Neural cell (in vitro differentiated cells): ENCODE results near the gene CD27.

Experiments used
- EP300 ChIP-seq: fragments of 450-650 bp; conservative IDR thresholded peaks from 2 replicates; pipeline ENCODE4 v1.6.1; 2014; ENCODE audit warnings: antibody characterized with exemption, mild to moderate bottlenecking, moderate library complexity; ENCODE audit not compliant: poor library complexity, severe bottlenecking
- EZH2 ChIP-seq: fragments of 200-600, 300-800 bp; shearing (Covaris generic), sonication (generic); IDR thresholded peaks from 2 replicates; pipeline ENCODE4 v1.6.1; 2014; ENCODE audit warnings: antibody characterized with exemption, low read length, borderline replicate concordance, mild to moderate bottlenecking; ENCODE audit not compliant: insufficient read depth, poor library complexity, severe bottlenecking
- RAD21 ChIP-seq: fragments of 450-650 bp; conservative IDR thresholded peaks from 2 replicates; pipeline ENCODE4 v1.6.1; 2014; ENCODE audit warnings: antibody characterized with exemption, mild to moderate bottlenecking, moderate library complexity
- TAF1 ChIP-seq: IDR thresholded peaks from 2 replicates; pipeline ENCODE4 v1.6.1; 2012; ENCODE audit warnings: low read depth
- TF ChIP-seq, protein P1 (sequence below): IDR thresholded peaks from 2 replicates; pipeline ENCODE4 v1.6.1; 2012; ENCODE audit warnings: borderline replicate concordance
- TF ChIP-seq, protein P2 (sequence below): fragments of 450-650 bp; IDR thresholded peaks from 2 replicates; pipeline ENCODE4 v1.5.1; 2014; ENCODE audit warnings: antibody characterized with exemption, mild to moderate bottlenecking, moderate library complexity; ENCODE audit not compliant: poor library complexity, severe bottlenecking

DNA sequence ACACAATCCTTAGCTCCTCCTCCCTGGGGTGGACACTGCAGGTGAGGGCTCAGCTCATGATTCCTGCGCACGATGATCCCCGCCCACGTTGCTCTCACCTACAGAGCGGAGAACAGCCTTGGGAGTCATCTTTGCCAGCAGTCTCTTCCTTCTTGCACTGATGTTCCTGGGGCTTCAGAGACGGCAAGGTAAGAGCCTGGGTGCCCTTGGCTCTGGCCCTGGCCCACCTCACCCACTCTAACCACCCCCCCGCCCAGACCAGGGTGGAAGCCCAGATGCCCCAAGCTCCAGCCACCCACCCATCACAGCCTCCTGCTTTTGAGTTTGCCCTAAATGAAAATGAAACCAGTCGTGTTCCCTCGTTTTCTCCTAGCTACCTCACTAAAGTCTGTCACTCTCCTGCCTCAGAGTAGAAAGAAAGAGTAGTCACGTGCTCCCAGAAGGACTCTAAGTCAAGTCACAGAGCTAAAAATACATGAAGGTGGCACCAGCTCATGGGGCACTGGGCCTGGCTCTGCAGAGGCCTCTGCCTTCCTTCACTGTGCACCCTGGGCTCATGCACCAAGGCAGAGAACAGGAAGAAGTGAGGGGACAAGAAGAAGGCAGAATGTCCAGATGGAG is 16.1 kb downstream of the CD27 start:
- TF ChIP-seq, protein P1, sequence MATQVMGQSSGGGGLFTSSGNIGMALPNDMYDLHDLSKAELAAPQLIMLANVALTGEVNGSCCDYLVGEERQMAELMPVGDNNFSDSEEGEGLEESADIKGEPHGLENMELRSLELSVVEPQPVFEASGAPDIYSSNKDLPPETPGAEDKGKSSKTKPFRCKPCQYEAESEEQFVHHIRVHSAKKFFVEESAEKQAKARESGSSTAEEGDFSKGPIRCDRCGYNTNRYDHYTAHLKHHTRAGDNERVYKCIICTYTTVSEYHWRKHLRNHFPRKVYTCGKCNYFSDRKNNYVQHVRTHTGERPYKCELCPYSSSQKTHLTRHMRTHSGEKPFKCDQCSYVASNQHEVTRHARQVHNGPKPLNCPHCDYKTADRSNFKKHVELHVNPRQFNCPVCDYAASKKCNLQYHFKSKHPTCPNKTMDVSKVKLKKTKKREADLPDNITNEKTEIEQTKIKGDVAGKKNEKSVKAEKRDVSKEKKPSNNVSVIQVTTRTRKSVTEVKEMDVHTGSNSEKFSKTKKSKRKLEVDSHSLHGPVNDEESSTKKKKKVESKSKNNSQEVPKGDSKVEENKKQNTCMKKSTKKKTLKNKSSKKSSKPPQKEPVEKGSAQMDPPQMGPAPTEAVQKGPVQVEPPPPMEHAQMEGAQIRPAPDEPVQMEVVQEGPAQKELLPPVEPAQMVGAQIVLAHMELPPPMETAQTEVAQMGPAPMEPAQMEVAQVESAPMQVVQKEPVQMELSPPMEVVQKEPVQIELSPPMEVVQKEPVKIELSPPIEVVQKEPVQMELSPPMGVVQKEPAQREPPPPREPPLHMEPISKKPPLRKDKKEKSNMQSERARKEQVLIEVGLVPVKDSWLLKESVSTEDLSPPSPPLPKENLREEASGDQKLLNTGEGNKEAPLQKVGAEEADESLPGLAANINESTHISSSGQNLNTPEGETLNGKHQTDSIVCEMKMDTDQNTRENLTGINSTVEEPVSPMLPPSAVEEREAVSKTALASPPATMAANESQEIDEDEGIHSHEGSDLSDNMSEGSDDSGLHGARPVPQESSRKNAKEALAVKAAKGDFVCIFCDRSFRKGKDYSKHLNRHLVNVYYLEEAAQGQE = no peak
- TF ChIP-seq, protein P2, sequence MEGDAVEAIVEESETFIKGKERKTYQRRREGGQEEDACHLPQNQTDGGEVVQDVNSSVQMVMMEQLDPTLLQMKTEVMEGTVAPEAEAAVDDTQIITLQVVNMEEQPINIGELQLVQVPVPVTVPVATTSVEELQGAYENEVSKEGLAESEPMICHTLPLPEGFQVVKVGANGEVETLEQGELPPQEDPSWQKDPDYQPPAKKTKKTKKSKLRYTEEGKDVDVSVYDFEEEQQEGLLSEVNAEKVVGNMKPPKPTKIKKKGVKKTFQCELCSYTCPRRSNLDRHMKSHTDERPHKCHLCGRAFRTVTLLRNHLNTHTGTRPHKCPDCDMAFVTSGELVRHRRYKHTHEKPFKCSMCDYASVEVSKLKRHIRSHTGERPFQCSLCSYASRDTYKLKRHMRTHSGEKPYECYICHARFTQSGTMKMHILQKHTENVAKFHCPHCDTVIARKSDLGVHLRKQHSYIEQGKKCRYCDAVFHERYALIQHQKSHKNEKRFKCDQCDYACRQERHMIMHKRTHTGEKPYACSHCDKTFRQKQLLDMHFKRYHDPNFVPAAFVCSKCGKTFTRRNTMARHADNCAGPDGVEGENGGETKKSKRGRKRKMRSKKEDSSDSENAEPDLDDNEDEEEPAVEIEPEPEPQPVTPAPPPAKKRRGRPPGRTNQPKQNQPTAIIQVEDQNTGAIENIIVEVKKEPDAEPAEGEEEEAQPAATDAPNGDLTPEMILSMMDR = no peak
- no peak for TF ChIP-seq EP300
- no peak for TF ChIP-seq EZH2
- TF ChIP-seq RAD21 = no peak
- no peak for TF ChIP-seq TAF1
